Measurements from ENCODE around the gene FHIT. TPM values are rescaled to one million over a fixed set of nuclear protein-coding genes. Genes with fewer than 3 reads are reported as not detected.

Gene FHIT
- total RNA-seq, 1 donor from 2014 or later = 11.7 TPM

- TF ChIP-seq CTCF (conservative IDR thresholded peaks at IDR 0.05) = no peak
- Mint-ChIP-seq H3K4me1 (ENCODE audit: unreplicated experiment) (peaks cover 25% of the 10 kb centered on the region), H3K27me3 (no peaks in the 10 kb centered on the region), H3K9me3 (no peaks in the 10 kb centered on the region), H3K4me3 (no peak overlapping the region), H3K27ac (no peak overlapping the region), H3K36me3 (no peaks in the 10 kb centered on the region)
- no peak for DNase-seq (ENCODE audit: extremely low spot score, unreplicated experiment)
These were observed 553.1 kb downstream of the FHIT start for GRCh38 chr3:60698117-60698516.

- H3K4me3 Mint-ChIP-seq = no peak overlapping the region
- H3K27ac Mint-ChIP-seq = no peak overlapping the region
- no peak for DNase-seq (ENCODE audit: extremely low spot score, unreplicated experiment)
- peaks cover 7% of the 10 kb centered on the region for H3K9me3 Mint-ChIP-seq
- no peaks in the 10 kb centered on the region for H3K36me3 Mint-ChIP-seq
- TF ChIP-seq CTCF (conservative IDR thresholded peaks at IDR 0.05) = no peak
- peaks cover 22% of the 10 kb centered on the region for H3K4me1 Mint-ChIP-seq (ENCODE audit: unreplicated experiment)
- H3K27me3 Mint-ChIP-seq = no peaks in the 10 kb centered on the region
These were observed 554.1 kb downstream of the FHIT start for GRCh38 chr3:60697132-60697531.

- no peak for TF ChIP-seq CTCF (conservative IDR thresholded peaks at IDR 0.05)
- Mint-ChIP-seq H3K27ac (no peak overlapping the region), H3K9me3 (peaks cover 8% of the 10 kb centered on the region), H3K4me3 (no peak overlapping the region), H3K36me3 (no peaks in the 10 kb centered on the region), H3K27me3 (no peaks in the 10 kb centered on the region), H3K4me1 (ENCODE audit: unreplicated experiment) (peaks cover 22% of the 10 kb centered on the region)
- DNase-seq (ENCODE audit: extremely low spot score, unreplicated experiment) = no peak
These were observed 554.7 kb downstream of the FHIT start for GRCh38 chr3:60696428-60697125.

GRCh38 chr3:60675424-60675823 is 575.8 kb downstream of the FHIT start:
- Mint-ChIP-seq H3K9me3 (no peaks in the 10 kb centered on the region), H3K36me3 (no peaks in the 10 kb centered on the region), H3K27ac (peak overlapping the region; percentile 2), H3K4me3 (no peak overlapping the region), H3K4me1 (ENCODE audit: unreplicated experiment) (no peaks in the 10 kb centered on the region), H3K27me3 (no peaks in the 10 kb centered on the region)
- DNase-seq (ENCODE audit: extremely low spot score, unreplicated experiment) = no peak
- no peak for TF ChIP-seq CTCF (conservative IDR thresholded peaks at IDR 0.05)

GRCh38 chr3:60674870-60675269 is 576.4 kb downstream of the FHIT start:
- no peak for DNase-seq (ENCODE audit: extremely low spot score, unreplicated experiment)
- TF ChIP-seq CTCF (conservative IDR thresholded peaks at IDR 0.05) = no peak
- no peaks in the 10 kb centered on the region for H3K27me3 Mint-ChIP-seq
- H3K27ac Mint-ChIP-seq = peak overlapping the region; percentile 2
- no peaks in the 10 kb centered on the region for H3K4me1 Mint-ChIP-seq (ENCODE audit: unreplicated experiment)
- H3K9me3 Mint-ChIP-seq = no peaks in the 10 kb centered on the region
- H3K4me3 Mint-ChIP-seq = no peak overlapping the region
- no peaks in the 10 kb centered on the region for H3K36me3 Mint-ChIP-seq
